A549 (cell line): ENCODE measurements around the gene LGALS1.

Experiments
- CTCF ChIP-seq: fragments of >200 bp; sonication (Bioruptor Twin); formaldehyde crosslinking; IDR thresholded peaks from 3 replicates; pipeline ENCODE4 v1.5.1; 2016
- EP300 ChIP-seq, 2 experiments: fragments of >200 bp; sonication (Bioruptor Twin); formaldehyde crosslinking; IDR thresholded peaks; 2 replicates in 1 of 2; 3 replicates in 1 of 2; pipeline ENCODE4 v1.6.1; 2016 to 2017
- RCOR1 ChIP-seq: fragments of 150-350 bp; IDR thresholded peaks from 2 replicates; pipeline ENCODE4 v1.6.1; 2014; ENCODE audit warnings: antibody characterized with exemption, low read length, low read depth

GRCh38 chr22:37710675-37711074, 35.2 kb downstream of the LGALS1 start:
- TF ChIP-seq RCOR1: no peak
- no peak for TF ChIP-seq EP300 (IDR thresholded peaks at IDR 0.05)
- no peak for TF ChIP-seq CTCF
